AG10803 (cell line): ENCODE results near the gene PROM1.

ENCODE experiments used
- DNase-seq: peaks from one replicate; pipeline ENCODE4 v3.0.0; 2010; ENCODE audit warnings: low read depth
- H3K4me3 ChIP-seq: 2 replicates; pipeline ENCODE4 v1.5.1; 2011; ENCODE audit warnings: mild to moderate bottlenecking, low read length, control low read depth
- CTCF ChIP-seq: conservative IDR thresholded peaks from 2 replicates; pipeline ENCODE4 v1.5.1; 2011; ENCODE audit warnings: mild to moderate bottlenecking, low read length, control low read depth, inconsistent platforms

Gene PROM1

GRCh38 chr4:16021804-16022560, 61.8 kb downstream of the PROM1 start:
- no peak for TF ChIP-seq CTCF
- H3K4me3 ChIP-seq, result no peak overlapping the region
- no peak for DNase-seq

DNA sequence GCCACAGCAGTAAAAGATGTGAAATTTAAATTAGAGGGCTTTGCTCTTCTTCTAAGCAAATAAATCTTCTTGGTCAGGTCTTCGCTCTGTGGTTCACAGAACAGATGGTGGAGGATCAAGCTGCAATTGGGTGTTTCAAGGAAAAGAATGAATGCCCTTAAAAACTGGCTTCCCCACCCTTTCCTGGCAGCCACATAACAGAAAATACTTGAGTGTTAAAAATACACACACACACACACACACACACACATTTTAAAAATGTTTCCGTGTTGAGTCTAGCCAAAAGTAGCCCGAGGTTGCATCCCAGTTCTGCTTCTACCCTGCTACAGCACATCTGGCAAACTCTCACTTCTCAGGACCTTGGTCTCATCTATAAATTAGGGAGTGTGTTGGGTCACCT, 64.2 kb downstream of the PROM1 start:
- no peak for TF ChIP-seq CTCF
- peak; percentile 77 for DNase-seq
- H3K4me3 ChIP-seq, result no peak overlapping the region

DNA sequence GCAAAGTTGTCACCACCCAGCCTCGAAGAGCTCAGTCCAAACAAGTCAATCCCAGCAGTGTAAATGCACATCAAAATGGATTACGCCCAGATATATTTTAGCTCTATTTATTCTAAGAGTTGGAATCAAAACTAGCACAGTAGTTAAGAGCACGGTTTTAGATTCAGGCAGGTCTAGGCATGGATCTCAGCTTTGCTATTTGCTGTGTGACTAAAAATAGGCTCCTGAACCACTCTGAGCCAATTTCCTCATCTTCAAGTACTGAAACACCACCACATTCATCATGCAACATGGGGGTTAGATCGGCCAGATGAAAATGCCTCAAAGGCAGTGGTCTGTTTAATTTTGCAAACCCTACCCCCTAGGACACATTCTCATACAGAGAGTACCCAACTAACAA, 65.0 kb downstream of the PROM1 start:
- DNase-seq, result no peak
- no peak overlapping the region for H3K4me3 ChIP-seq
- no peak for TF ChIP-seq CTCF

DNA sequence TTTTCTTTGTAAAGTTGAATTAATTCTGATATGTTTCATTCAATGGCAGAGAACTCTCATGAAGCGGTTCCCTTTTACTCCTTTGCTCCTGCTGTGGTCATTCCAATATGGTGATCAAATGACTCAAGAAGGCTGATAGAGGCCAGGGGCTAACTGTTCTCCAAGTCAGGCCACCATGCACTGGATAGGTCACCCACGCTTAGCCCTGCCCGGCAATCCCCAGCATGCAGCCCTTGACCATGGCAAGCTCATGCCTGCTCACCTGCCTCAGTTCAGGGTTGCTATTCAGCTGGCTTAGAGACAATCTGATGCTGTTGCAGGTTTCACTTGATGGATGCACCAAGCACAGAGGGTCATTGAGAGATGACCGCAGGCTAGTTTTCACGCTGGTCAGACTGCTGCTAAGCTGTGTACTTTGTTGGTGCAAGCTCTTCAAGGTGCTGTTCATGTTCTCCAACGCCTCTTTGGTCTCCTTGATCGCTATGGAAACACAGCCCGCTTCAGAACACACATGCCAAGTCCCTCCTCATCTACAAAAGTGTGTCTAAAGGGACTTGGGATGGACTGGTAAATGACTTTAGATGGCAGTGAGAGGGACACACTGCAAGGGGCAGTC, 65.7 kb downstream of the PROM1 start:
- TF ChIP-seq CTCF, result no peak
- DNase-seq, result no peak
- no peak overlapping the region for H3K4me3 ChIP-seq

DNA sequence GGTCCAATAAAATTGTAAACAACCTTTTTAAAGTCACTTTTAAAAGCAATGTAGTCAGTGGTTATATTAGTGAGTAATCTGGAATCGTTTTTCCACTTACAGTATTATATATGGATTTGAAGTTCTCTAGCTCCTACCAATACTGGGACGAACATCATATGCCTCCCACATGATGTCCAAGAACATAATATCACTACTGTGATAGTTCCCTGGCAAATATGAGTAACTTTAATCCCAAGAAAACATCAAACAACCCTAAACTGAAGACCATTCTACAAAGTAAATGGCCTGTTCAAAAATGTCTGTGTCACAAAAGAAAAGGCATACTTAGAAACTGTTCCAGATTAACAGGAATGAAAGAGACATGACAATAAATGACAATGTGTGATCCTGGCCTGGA, 67.3 kb downstream of the PROM1 start:
- H3K4me3 ChIP-seq, result no peak overlapping the region
- DNase-seq, result no peak
- TF ChIP-seq CTCF, result no peak

DNA sequence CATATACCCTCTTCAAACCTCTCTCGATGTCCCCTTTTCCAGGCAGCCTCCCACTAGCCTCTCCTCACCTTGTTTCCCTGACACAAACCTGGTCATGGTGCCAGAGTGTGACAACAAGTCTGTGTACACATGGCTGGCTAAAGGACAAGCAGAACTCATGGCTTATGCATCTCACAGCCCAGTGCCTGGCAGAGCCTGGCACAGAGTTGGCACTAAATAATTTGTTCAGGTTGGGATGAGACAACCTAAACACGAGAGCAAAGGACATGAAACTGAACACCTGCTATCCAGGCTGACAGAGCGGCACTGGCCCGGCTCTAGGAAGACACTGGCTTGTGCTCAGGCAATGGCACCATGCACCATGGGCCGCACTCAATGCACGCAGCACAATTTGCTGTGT, 72.7 kb downstream of the PROM1 start:
- no peak overlapping the region for H3K4me3 ChIP-seq
- no peak for DNase-seq
- no peak for TF ChIP-seq CTCF

- H3K4me3 ChIP-seq, result no peak overlapping the region
- TF ChIP-seq CTCF, result no peak
- no peak for DNase-seq
These were observed 74.7 kb downstream of the PROM1 start for GRCh38 chr4:16009153-16009552.
